Hepatocyte (in vitro differentiated cells): ENCODE measurements around the gene SPATS2.

ENCODE experiments used
- CTCF ChIP-seq: fragments of 200-600 bp; sonication (generic); IDR thresholded peaks from 2 replicates; pipeline ENCODE4 v1.5.1; 2016; ENCODE audit warnings: antibody characterized with exemption, mild to moderate bottlenecking; ENCODE audit not compliant: poor library complexity
- EZH2 ChIP-seq: fragments of 200-600 bp; sonication (generic); IDR thresholded peaks from 2 replicates; pipeline ENCODE4 v1.6.1; 2016; ENCODE audit warnings: antibody characterized with exemption, mild to moderate bottlenecking, borderline replicate concordance
- EZH2phosphoT487 ChIP-seq: fragments of 200-600 bp; sonication (generic); IDR thresholded peaks from one replicate; pipeline ENCODE4 v1.6.1; 2018; ENCODE audit warnings: antibody characterized with exemption, mild to moderate bottlenecking, low read depth, moderate library complexity; ENCODE audit not compliant: unreplicated experiment, severe bottlenecking

- no peak for TF ChIP-seq CTCF
- TF ChIP-seq EZH2 = no peak
- TF ChIP-seq EZH2phosphoT487 = no peak
Measured at GRCh38 chr12:49558526-49558925, 191.3 kb downstream of the SPATS2 start.
